IPS-18c (cell line): ENCODE data around the gene ANKRD28.
"Not testable (repeated sequence)": the region's sequence is repeated elsewhere in the genome, so short reads cannot be mapped to it uniquely, and the experiment has no call there.

Source experiments
- H3K4me3 ChIP-seq: 2 replicates; pipeline ENCODE4 v1.7.0; 2013; ENCODE audit warnings: low read depth, mild to moderate bottlenecking, low read length, moderate library complexity; ENCODE audit not compliant: insufficient read depth
- H3K9me3 ChIP-seq: one replicate; pipeline ENCODE4 v1.6.1; 2013; ENCODE audit warnings: mild to moderate bottlenecking, low read length, moderate library complexity; ENCODE audit not compliant: control insufficient read depth, insufficient read depth

ANKRD28 gene

GRCh38 chr3:15797642-15798303 is at the start of gene ANKRD28:
TSS of gene ANKRD28 (minus strand) at chr3:15797979. CDS start at chr3:15796521, 1,458 bp downstream.
- H3K9me3 ChIP-seq = no peaks in the 10 kb centered on the region
- peak within 1 kb of the TSS; percentile 15; the same call in 1 of the 2 replicates for H3K4me3 ChIP-seq

- Histone ChIP-seq H3K9me3 (peaks cover 2% of the 10 kb centered on the region), H3K4me3 (no peak overlapping the region)
Observed at GRCh38 chr3:15847239-15847638, 49.5 kb upstream of the ANKRD28 start.

- H3K4me3 ChIP-seq = no peak overlapping the region
- peaks cover 2% of the 10 kb centered on the region for H3K9me3 ChIP-seq
Observed at GRCh38 chr3:15846606-15847005, 48.8 kb upstream of the ANKRD28 start.

GRCh38 chr3:15845475-15845874 is 47.7 kb upstream of the ANKRD28 start:
- no peak overlapping the region for H3K4me3 ChIP-seq

GRCh38 chr3:15844889-15845288 is 47.1 kb upstream of the ANKRD28 start:
- Histone ChIP-seq H3K4me3 (no peak overlapping the region), H3K9me3 (peaks cover 5% of the 10 kb centered on the region)

More at GRCh38 chr3:15845475-15845874, 47.7 kb upstream of the ANKRD28 start:
- H3K9me3 ChIP-seq = peaks cover 5% of the 10 kb centered on the region

GRCh38 chr3:15841091-15841973 is 43.6 kb upstream of the ANKRD28 start:
- H3K4me3 ChIP-seq, H3K9me3 ChIP-seq: not testable (repeated sequence)

- H3K4me3 ChIP-seq = no peak overlapping the region
- H3K9me3 ChIP-seq = peaks cover 3% of the 10 kb centered on the region
Observed at GRCh38 chr3:15839568-15839967, 41.8 kb upstream of the ANKRD28 start.

GRCh38 chr3:15831927-15832326 is 34.1 kb upstream of the ANKRD28 start:
- Histone ChIP-seq H3K9me3 (no peaks in the 10 kb centered on the region), H3K4me3 (no peak overlapping the region)

GRCh38 chr3:15825016-15825415 is 27.2 kb upstream of the ANKRD28 start:
- no peaks in the 10 kb centered on the region for H3K9me3 ChIP-seq

GRCh38 chr3:15823092-15823491 is 25.3 kb upstream of the ANKRD28 start:
- H3K9me3 ChIP-seq = no peaks in the 10 kb centered on the region

More at GRCh38 chr3:15825016-15825415, 27.2 kb upstream of the ANKRD28 start:
- no peak overlapping the region for H3K4me3 ChIP-seq

GRCh38 chr3:15822281-15822680 is 24.5 kb upstream of the ANKRD28 start:
- no peaks in the 10 kb centered on the region for H3K9me3 ChIP-seq
- H3K4me3 ChIP-seq = no peak overlapping the region

More at GRCh38 chr3:15823092-15823491, 25.3 kb upstream of the ANKRD28 start:
- H3K4me3 ChIP-seq = no peak overlapping the region

- H3K9me3 ChIP-seq = no peaks in the 10 kb centered on the region
Observed at GRCh38 chr3:15820911-15821310, 23.1 kb upstream of the ANKRD28 start.

GRCh38 chr3:15819576-15819975 is 21.8 kb upstream of the ANKRD28 start:
- H3K4me3 ChIP-seq = no peak overlapping the region

More at GRCh38 chr3:15820911-15821310, 23.1 kb upstream of the ANKRD28 start:
- no peak overlapping the region for H3K4me3 ChIP-seq

GRCh38 chr3:15819043-15819442 is 21.3 kb upstream of the ANKRD28 start:
- H3K9me3 ChIP-seq = no peaks in the 10 kb centered on the region
- H3K4me3 ChIP-seq = no peak overlapping the region

More at GRCh38 chr3:15819576-15819975, 21.8 kb upstream of the ANKRD28 start:
- H3K9me3 ChIP-seq = no peaks in the 10 kb centered on the region

GRCh38 chr3:15815696-15816095 is 17.9 kb upstream of the ANKRD28 start:
- no peaks in the 10 kb centered on the region for H3K9me3 ChIP-seq
- no peak overlapping the region for H3K4me3 ChIP-seq

GRCh38 chr3:15813079-15813478 is 15.3 kb upstream of the ANKRD28 start:
- H3K9me3 ChIP-seq, H3K4me3 ChIP-seq: not testable (repeated sequence)

- H3K4me3 ChIP-seq = no peak overlapping the region
Observed at GRCh38 chr3:15812183-15812582, 14.4 kb upstream of the ANKRD28 start.

GRCh38 chr3:15810702-15811101 is 12.9 kb upstream of the ANKRD28 start:
- no peak overlapping the region for H3K4me3 ChIP-seq

More at GRCh38 chr3:15812183-15812582, 14.4 kb upstream of the ANKRD28 start:
- no peaks in the 10 kb centered on the region for H3K9me3 ChIP-seq

More at GRCh38 chr3:15810702-15811101, 12.9 kb upstream of the ANKRD28 start:
- no peaks in the 10 kb centered on the region for H3K9me3 ChIP-seq
